ENCODE results near the gene WASF3. TPM values are rescaled to one million over a fixed set of nuclear protein-coding genes. Genes with fewer than 3 reads are reported as not detected.

The WASF3 gene
- polyA plus RNA-seq, 4 donors, result 0.22 to 5.4 (median 2.2) TPM

DNA sequence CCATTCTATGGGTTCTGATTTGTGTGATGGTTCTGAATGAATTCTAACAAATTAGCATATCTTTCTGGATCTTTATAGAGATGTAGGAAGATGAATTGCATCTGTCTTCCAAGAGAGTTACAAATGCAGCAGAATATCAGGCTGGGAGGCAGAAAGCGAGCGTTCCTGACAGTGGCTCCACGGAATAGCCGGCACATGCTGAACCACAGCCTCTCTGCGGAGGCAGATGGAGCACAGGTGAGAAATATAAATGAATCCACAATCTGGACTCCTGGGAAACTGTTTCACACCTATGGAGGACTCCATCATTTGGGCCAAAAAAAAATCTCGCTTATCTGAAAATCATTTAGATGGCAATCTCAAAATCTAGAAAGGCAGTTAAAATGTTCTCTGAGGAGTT, 34.5 kb upstream of the WASF3 start:
- Histone ChIP-seq H3K4me3 (ENCODE audit: low read depth in 1 of 3, low read length in 3 of 3) (no peak overlapping the region), H3K36me3 (ENCODE audit: control insufficient read depth in 3 of 3, insufficient read depth in 2 of 3, low read depth in 1 of 3, low read length in 3 of 3) (no peaks in the 10 kb centered on the region), H3K4me1 (ENCODE audit: control insufficient read depth in 3 of 3, insufficient read depth in 2 of 3, low read depth in 1 of 3, low read length in 2 of 3) (no peaks in the 10 kb centered on the region), H3K9me3 (ENCODE audit: control insufficient read depth in 2 of 2, insufficient read depth in 1 of 2, low read depth in 1 of 2, low read length in 1 of 2) (no peaks in the 10 kb centered on the region), H3K27ac (ENCODE audit: low read depth in 1 of 3, low read length in 2 of 3) (no peak overlapping the region), H3K27me3 (ENCODE audit: control insufficient read depth in 3 of 3, insufficient read depth in 3 of 3, low read length in 3 of 3) (no peaks in the 10 kb centered on the region)
- DNase-seq, result no peak
- 89 to 98% (median 93%) methylated on average over 6 of the region's 6 CpGs for whole genome bisulfite sequencing, 3 donors
- no peak for FAIRE-seq

DNA sequence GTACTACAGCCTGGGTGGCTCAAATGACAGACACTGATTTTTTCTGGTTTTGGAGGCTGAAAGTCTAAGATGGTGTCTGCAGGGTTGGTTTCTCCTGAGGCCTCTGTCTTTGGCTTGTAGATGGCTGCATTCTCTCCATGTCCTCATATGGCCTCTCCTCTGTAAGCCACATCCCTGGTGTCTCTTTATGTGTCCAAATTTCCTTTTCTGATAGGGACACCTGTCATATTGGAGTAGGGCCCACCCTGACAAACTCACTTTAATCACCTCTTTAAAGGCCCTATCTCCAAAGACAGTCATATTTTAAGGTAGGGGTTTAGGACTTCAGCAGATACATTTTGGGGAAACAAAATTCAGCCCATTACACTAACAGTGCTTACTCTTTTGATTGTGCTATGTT, 32.0 kb upstream of the WASF3 start:
- H3K4me1 ChIP-seq (ENCODE audit: control insufficient read depth in 3 of 3, insufficient read depth in 2 of 3, low read depth in 1 of 3, low read length in 2 of 3), result no peaks in the 10 kb centered on the region
- no peak overlapping the region for H3K27ac ChIP-seq (ENCODE audit: low read depth in 1 of 3, low read length in 2 of 3)
- DNase-seq (no peak), FAIRE-seq (no peak)
- no peak overlapping the region for H3K4me3 ChIP-seq (ENCODE audit: low read depth in 1 of 3, low read length in 3 of 3)
- H3K36me3 ChIP-seq (ENCODE audit: control insufficient read depth in 3 of 3, insufficient read depth in 2 of 3, low read depth in 1 of 3, low read length in 3 of 3), result no peaks in the 10 kb centered on the region
- no peaks in the 10 kb centered on the region for H3K27me3 ChIP-seq (ENCODE audit: control insufficient read depth in 3 of 3, insufficient read depth in 3 of 3, low read length in 3 of 3)
- H3K9me3 ChIP-seq (ENCODE audit: control insufficient read depth in 2 of 2, insufficient read depth in 1 of 2, low read depth in 1 of 2, low read length in 1 of 2), result no peaks in the 10 kb centered on the region

DNA sequence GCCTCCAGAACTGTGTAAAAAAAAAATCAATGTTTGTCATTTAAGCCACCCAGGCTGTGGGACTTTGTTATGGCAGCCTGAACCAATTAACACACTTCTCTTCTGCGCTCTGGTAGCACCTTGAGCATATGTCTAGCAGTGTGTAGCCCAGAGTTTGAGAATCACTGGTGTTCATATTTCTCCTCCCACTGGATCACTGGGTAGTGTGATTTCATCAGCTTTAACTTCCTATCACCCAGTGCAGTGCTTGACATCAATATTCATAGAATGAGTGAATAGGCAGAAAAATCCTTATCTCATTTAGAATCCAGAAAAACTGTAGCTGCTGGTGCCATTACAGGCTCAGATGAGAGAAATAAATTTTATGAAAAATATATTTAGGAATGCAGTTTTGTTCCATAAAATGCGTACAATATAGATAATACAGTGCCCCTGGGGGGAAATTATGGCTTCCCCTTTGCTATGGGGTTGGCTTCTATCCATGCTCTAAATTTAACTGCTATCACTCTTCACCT, 30.7 kb upstream of the WASF3 start:
- H3K27ac ChIP-seq (ENCODE audit: low read depth in 1 of 3, low read length in 2 of 3), result no peak overlapping the region
- FAIRE-seq (no peak), DNase-seq (no peak)
- no peak overlapping the region for H3K4me3 ChIP-seq (ENCODE audit: low read depth in 1 of 3, low read length in 3 of 3)
- H3K9me3 ChIP-seq (ENCODE audit: control insufficient read depth in 2 of 2, insufficient read depth in 1 of 2, low read depth in 1 of 2, low read length in 1 of 2), result no peaks in the 10 kb centered on the region
- H3K4me1 ChIP-seq (ENCODE audit: control insufficient read depth in 3 of 3, insufficient read depth in 2 of 3, low read depth in 1 of 3, low read length in 2 of 3), result no peaks in the 10 kb centered on the region
- H3K27me3 ChIP-seq (ENCODE audit: control insufficient read depth in 3 of 3, insufficient read depth in 3 of 3, low read length in 3 of 3), result no peaks in the 10 kb centered on the region
- WGBS, 3 donors, result 73 to 79% (median 73%) methylated on average over 2 of the region's 2 CpGs
- H3K36me3 ChIP-seq (ENCODE audit: control insufficient read depth in 3 of 3, insufficient read depth in 2 of 3, low read depth in 1 of 3, low read length in 3 of 3), result no peaks in the 10 kb centered on the region

DNA sequence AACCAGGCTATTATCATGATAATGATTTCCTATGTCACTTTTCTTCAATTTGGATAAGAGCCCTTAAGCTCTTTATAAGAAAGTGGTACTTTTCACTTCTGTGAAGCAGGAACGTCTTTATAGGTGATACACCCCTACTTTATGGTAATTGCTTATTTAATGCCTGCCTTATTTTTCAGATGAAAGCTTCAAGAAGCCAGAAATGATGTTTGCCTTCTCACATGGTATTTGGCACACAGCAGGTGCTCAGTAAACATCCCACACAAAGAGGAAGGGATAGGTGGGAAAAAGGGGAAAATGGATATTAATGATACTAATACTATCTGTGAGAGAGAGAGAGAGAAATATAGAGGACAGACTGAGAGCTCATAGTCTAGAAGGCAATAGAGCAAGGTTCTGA, 29.0 kb upstream of the WASF3 start:
- 6 to 18% (median 15%) methylated on average over 1 of the region's 1 CpG for WGBS, 3 donors
- Histone ChIP-seq H3K4me1 (ENCODE audit: control insufficient read depth in 3 of 3, insufficient read depth in 2 of 3, low read depth in 1 of 3, low read length in 2 of 3) (no peaks in the 10 kb centered on the region), H3K36me3 (ENCODE audit: control insufficient read depth in 3 of 3, insufficient read depth in 2 of 3, low read depth in 1 of 3, low read length in 3 of 3) (no peaks in the 10 kb centered on the region), H3K4me3 (ENCODE audit: low read depth in 1 of 3, low read length in 3 of 3) (no peak overlapping the region), H3K27ac (ENCODE audit: low read depth in 1 of 3, low read length in 2 of 3) (no peak overlapping the region), H3K9me3 (ENCODE audit: control insufficient read depth in 2 of 2, insufficient read depth in 1 of 2, low read depth in 1 of 2, low read length in 1 of 2) (no peaks in the 10 kb centered on the region), H3K27me3 (ENCODE audit: control insufficient read depth in 3 of 3, insufficient read depth in 3 of 3, low read length in 3 of 3) (no peaks in the 10 kb centered on the region)
- FAIRE-seq (no peak), DNase-seq (no peak)

GRCh38 chr13:26529441-26529840, 28.0 kb upstream of the WASF3 start:
- H3K27me3 ChIP-seq (ENCODE audit: control insufficient read depth in 3 of 3, insufficient read depth in 3 of 3, low read length in 3 of 3), result no peaks in the 10 kb centered on the region
- H3K9me3 ChIP-seq (ENCODE audit: control insufficient read depth in 2 of 2, insufficient read depth in 1 of 2, low read depth in 1 of 2, low read length in 1 of 2), result no peaks in the 10 kb centered on the region
- no peaks in the 10 kb centered on the region for H3K36me3 ChIP-seq (ENCODE audit: control insufficient read depth in 3 of 3, insufficient read depth in 2 of 3, low read depth in 1 of 3, low read length in 3 of 3)
- FAIRE-seq (no peak), DNase-seq (peak; percentile 9 to 67)
- H3K4me1 ChIP-seq (ENCODE audit: control insufficient read depth in 3 of 3, insufficient read depth in 2 of 3, low read depth in 1 of 3, low read length in 2 of 3), result no peaks in the 10 kb centered on the region
- no peak overlapping the region for H3K27ac ChIP-seq (ENCODE audit: low read depth in 1 of 3, low read length in 2 of 3)
- no peak overlapping the region for H3K4me3 ChIP-seq (ENCODE audit: low read depth in 1 of 3, low read length in 3 of 3)
- 18 to 34% (median 30%) methylated on average over 6 of the region's 6 CpGs for WGBS, 3 donors

DNA sequence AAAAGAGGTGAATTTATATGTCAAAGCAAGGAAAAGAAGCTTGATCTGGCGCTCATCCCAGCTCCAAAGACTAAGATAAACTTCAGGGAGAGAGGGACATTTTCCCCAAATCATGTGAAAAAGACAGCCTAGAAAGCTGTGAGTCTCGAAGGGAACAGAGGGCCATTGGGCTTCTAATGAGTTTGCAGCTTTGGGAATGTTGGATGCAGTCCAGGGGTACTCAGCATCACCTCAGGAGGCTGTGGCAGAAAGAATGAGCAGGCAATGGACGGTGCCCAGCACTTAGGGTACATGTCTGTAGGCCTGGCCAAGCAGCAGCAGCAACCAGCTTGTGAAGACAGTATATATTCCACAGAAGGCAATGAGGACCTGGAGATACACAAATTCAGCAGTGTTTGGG, 25.7 kb upstream of the WASF3 start:
- H3K27ac ChIP-seq (ENCODE audit: low read depth in 1 of 3, low read length in 2 of 3), result no peak overlapping the region
- 53 to 63% (median 59%) methylated on average over 3 of the region's 3 CpGs for WGBS, 3 donors
- no peak for FAIRE-seq
- no peak overlapping the region for H3K4me3 ChIP-seq (ENCODE audit: low read depth in 1 of 3, low read length in 3 of 3)
- no peaks in the 10 kb centered on the region for H3K4me1 ChIP-seq (ENCODE audit: control insufficient read depth in 3 of 3, insufficient read depth in 2 of 3, low read depth in 1 of 3, low read length in 2 of 3)
- no peaks in the 10 kb centered on the region for H3K27me3 ChIP-seq (ENCODE audit: control insufficient read depth in 3 of 3, insufficient read depth in 3 of 3, low read length in 3 of 3)
- DNase-seq, result no peak
- no peaks in the 10 kb centered on the region for H3K36me3 ChIP-seq (ENCODE audit: control insufficient read depth in 3 of 3, insufficient read depth in 2 of 3, low read depth in 1 of 3, low read length in 3 of 3)
- no peaks in the 10 kb centered on the region for H3K9me3 ChIP-seq (ENCODE audit: control insufficient read depth in 2 of 2, insufficient read depth in 1 of 2, low read depth in 1 of 2, low read length in 1 of 2)

GRCh38 chr13:26534036-26534726, 23.3 kb upstream of the WASF3 start:
- Histone ChIP-seq H3K36me3 (ENCODE audit: control insufficient read depth in 3 of 3, insufficient read depth in 2 of 3, low read depth in 1 of 3, low read length in 3 of 3) (no peaks in the 10 kb centered on the region), H3K27me3 (ENCODE audit: control insufficient read depth in 3 of 3, insufficient read depth in 3 of 3, low read length in 3 of 3) (no peaks in the 10 kb centered on the region), H3K4me1 (ENCODE audit: control insufficient read depth in 3 of 3, insufficient read depth in 2 of 3, low read depth in 1 of 3, low read length in 2 of 3) (no peaks in the 10 kb centered on the region), H3K27ac (ENCODE audit: low read depth in 1 of 3, low read length in 2 of 3) (no peak overlapping the region), H3K4me3 (ENCODE audit: low read depth in 1 of 3, low read length in 3 of 3) (no peak overlapping the region), H3K9me3 (ENCODE audit: control insufficient read depth in 2 of 2, insufficient read depth in 1 of 2, low read depth in 1 of 2, low read length in 1 of 2) (no peaks in the 10 kb centered on the region)
- DNase-seq, result no peak
- no peak for FAIRE-seq
- 73 to 84% (median 81%) methylated on average over 9 of the region's 9 CpGs for WGBS, 3 donors

- Histone ChIP-seq H3K4me3 (ENCODE audit: low read depth in 1 of 3, low read length in 3 of 3) (no peak overlapping the region), H3K27me3 (ENCODE audit: control insufficient read depth in 3 of 3, insufficient read depth in 3 of 3, low read length in 3 of 3) (peaks cover 0 to 2% (median 0%) of the 10 kb centered on the region in 3 donors), H3K9me3 (ENCODE audit: control insufficient read depth in 2 of 2, insufficient read depth in 1 of 2, low read depth in 1 of 2, low read length in 1 of 2) (no peaks in the 10 kb centered on the region), H3K36me3 (ENCODE audit: control insufficient read depth in 3 of 3, insufficient read depth in 2 of 3, low read depth in 1 of 3, low read length in 3 of 3) (no peaks in the 10 kb centered on the region), H3K27ac (ENCODE audit: low read depth in 1 of 3, low read length in 2 of 3) (no peak overlapping the region), H3K4me1 (ENCODE audit: control insufficient read depth in 3 of 3, insufficient read depth in 2 of 3, low read depth in 1 of 3, low read length in 2 of 3) (no peaks in the 10 kb centered on the region)
- FAIRE-seq (no peak), DNase-seq (no peak)
- WGBS, 3 donors, result 25 to 55% (median 32%) methylated on average over 10 of the region's 10 CpGs
Observed at GRCh38 chr13:26538363-26539317, 18.8 kb upstream of the WASF3 start.
